Measurements from ENCODE around the gene PHIP.

Gene PHIP

DNA sequence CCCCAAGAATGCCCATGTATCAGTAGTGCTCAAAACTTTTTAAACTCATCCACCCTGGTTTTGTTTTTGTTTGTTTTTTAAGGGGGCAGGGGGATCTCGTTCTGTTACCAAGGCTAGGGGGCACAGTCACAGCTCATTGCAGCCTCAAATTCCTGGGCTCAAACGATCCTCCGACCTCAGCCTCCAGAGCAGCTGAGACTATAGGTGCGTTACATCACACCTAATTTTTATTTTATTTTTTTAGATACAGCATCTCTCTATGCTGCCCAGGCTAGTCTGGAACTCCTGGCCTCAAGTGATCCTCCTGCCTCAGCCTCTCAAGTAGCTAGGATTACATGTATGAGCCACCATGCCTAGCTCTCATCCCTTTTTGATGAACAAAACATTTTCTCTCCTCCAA lies 11.2 kb downstream of the PHIP start:
- DNase-seq, result no peak

DNA sequence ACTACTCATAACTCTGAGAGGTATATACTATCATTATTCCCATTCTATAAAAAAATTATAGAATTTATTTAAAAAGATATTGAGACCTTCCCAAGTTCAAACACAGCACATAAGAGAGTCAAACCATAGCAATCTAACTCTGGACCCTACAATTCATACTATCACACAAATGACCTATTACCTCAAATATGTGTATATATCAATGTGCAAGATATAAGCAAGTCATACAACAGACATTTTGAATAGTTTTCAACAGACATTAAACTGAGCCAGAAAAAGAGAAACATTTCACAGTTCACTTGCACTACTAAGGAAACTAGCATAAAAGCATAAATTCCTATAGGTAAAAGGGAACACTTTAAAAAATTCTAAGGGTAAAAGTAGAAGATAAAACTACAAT lies 11.7 kb downstream of the PHIP start:
- DNase-seq, result no peak

DNA sequence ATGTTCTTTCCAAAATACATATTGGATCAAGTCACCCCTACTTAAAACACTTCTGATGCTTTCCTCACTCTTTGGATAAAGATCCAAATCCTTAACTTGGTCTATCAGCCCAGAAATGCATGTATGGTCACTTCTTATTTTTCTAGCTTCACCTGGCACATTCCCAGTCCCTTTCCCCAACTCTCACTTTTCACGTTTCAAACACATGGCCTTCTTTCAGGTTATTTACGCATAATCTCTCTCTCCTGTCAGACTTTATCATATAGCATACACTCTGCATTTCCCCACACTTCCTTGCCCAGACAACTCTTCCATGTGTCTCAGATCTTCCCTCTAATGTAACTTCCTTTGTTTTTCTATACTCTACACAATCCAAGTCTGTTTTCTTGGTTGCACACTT lies 12.8 kb downstream of the PHIP start:
- DNase-seq, result no peak

DNA sequence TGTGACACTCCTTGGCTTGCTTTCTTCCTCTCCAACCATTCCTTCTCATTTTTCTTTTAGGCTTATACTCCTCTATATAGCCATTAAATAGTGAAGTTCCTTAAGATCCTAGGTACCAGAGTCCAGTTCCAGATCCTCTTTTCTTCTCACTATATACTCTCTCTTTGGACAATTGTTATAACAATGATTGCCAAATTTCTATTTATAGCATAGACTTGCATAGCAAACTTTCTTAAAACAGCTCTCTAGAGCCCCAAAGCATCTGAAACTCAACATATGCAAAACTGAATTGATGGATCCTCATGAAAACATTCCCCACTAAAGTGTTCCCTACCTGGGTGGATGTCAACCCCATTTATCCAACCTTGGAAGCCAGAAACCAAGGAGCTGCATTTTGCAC lies 13.4 kb downstream of the PHIP start:
- DNase-seq, result no peak

DNA sequence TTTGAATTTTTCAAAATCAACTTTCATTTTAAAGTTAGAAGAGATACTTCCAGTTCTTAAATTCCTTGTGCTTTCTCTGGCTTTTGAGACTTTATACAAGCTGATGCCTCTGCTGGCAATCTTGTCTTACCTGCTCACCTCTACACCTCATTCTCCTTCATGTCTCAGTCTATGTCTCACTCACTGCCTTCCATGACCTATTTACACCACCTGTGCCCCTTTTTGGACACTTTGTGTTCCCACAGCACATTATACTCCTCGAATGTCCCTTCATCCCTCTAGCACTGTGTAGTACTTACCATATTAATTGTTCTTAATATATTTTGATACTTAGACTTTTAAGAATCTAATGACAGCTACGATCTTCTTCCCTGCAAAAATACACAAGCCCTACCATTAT lies 15.3 kb downstream of the PHIP start:
- DNase-seq, result no peak

DNA sequence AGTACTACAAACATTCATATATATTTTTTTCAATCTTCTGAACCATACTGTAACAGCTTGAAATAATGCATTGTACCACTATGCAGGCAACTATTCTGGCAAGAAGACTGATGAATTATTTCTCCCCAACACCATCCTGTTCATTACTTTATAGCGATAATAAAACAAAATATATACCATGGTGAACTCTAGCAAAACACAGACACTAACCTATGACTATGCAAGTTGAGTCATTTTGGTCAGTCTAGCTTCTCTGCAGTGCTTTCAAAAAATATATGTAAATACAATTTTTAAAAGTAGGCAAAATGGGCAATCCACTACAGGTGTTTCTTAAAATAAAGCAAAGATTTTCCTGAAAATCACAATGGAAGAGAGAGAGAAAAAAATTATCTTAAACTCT lies 20.3 kb downstream of the PHIP start:
- DNase-seq, result no peak

DNA sequence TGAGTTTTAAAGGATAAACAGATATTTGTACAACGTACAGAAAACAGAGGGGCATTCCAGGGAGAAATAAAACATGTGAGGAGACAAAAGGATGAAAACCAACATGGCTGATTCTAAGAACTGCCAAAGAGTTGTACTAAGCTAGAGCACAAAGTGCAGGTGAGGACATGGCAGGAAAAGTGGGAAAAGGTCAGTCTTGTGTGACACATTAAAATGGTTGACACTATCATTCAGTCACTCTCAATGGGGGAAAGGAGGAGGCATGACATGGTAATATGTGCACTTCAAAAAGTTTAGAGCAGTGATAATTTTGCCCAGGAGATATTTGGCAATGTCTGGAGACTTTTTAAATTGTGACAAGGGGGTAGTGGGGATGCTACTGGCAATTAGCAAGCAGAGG lies 21.8 kb downstream of the PHIP start:
- DNase-seq, result no peak

DNA sequence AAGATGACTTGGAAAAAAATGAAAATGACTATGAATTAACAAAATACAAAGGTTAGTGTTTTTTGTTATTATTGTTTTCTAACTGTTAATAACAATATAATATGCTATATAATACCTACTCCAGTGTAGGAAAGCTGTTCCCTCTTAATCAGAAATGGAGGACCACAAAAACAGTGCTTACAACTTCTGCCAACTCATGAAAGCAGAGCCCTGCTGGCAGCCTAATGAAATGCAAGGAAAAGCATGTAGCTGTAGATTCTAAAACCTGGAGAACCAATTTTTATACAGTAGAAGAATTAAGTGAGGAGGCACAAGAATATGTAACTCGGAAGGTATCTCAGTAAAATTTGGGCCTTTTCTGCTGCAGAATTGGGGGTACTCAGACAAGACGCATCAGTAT lies 29.4 kb downstream of the PHIP start:
- peak; percentile 8 for DNase-seq

DNA sequence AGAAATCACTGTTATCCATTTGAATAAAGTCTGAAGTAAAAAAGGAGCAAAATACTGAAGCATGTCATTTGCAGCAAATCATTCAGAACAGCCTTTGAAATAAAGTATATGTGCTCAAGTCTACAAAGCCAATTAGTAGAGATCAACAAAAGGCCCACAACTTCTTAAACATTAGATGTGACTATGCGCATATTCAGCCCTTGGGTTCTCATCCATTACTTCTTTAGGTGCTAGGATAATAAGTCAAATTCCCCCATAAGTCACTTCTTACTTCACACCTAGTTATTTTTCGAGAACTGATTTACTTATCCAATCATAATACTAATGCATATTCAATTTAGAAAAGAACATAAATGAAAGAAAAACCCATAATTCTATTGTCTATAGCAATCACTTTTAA lies 31.0 kb downstream of the PHIP start:
- DNase-seq, result no peak

DNA sequence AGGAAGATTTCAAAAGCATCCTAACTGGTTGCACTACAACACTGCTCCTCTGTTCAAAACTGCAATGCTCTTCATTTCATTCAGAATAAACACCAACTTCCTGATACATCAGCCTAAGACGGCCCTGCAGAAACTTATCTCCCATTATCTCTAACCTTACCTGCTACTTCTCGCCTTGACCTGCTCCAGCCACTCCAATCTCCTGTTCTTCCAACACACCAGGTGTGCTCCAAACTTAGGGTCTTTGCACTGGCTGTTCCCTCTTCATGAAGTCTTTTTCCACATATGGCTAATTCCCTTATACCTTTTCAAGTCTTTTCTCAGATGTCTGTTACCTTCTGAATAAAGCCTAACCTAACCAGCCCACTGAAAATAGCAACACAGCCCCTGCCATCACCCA lies 32.1 kb downstream of the PHIP start:
- DNase-seq, result no peak

DNA sequence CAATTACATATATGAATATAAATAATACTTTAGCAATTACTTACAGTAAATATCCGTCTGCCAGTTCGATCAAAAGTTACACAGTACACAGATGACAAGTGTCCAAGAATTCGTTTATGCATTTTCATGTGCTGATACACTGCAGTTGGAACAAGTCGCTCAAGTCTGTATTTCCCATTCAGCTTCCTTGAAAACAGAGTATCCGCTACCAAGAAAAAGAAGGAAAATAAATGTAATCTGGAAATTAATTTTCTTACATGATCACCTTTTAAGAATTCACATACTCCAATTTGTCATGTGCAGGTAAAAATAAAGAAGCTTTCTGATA lies 35.3 kb downstream of the PHIP start:
- no peak for DNase-seq

DNA sequence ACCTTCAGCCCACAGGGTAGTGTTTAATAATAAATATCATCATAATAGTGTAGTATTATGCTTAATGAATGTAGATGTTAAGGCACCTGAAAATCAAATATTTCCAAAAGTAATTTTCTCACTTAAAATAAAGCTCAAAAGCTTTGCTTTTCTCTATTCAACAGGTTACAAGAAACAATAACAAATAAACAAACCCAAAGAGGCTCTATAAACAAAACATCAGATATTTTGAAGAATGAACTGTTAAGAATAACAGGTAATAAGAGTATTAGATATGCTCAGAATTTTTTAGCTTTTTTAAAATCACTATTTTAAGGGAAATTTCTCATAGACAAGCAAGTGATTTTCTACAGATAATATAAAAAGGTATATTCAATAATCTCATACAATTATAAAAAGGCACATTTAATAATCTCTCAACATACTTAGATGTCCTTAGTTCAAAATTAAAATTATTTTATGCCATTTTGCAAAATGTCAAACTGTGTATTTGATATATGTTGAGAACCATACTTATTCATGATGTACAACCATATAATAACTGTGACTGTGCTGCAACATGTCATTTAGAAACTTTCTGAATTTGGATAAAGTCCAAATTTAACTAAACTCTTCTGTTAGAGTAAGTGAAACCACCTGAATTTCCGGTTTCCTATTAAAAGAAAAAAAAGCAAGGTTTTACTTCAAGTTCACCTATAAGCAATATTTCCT lies 35.8 kb downstream of the PHIP start:
- no peak for DNase-seq

DNA sequence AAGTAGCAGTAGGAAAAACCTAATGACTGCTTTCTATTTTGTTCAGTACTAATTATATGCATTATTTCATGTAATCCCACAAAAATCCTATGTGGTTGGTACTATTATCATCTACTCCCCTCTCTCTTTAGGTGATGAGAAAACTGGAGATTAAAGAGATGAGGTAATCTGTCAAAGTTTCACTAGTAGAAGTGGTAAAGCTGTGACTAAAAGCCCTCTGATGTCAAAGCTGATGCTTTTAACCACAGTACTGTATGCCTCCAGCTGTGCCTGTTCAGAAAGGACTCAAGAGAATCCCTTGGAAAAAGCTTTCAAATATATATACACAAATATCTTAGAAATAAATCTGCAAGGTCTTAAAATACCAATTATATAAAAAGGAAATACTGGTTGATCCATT lies 38.0 kb downstream of the PHIP start:
- no peak for DNase-seq

DNA sequence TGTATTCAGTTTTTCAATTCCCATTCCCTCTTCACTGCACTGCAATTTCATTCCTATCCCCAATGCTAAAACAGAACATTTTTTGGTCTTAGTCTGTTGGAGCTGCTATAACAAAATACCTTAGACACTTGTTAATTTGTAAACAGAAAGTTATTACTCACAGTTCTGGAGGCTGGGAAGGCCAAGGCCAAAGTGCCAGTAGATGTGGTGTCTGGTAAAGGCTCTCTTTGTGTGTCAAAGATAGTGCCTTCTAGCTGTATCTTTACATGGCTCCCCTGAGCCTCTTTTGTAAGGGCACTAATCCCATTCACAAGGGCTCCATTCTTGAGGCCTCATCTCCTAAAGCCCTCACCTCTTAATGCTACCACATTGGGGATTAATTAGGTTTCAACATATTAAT lies 40.0 kb downstream of the PHIP start:
- no peak for DNase-seq

DNA sequence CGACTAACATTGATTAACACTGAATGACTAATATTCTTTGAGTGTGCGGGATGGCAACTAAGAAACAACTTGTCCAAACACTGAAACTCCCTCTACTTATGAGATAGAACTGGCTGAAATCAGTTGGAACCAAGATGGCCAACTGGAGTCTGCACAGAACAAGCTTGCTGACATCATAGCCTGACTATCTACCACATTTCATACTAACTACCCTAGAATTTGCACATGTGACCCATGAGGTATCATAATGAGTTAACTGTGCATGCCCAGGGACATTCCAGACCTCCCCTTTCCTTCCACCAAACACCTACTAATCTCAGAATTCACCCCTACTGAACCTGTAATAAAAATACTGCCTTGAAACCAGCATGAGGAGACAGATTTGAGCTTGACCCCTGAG lies 43.2 kb downstream of the PHIP start:
- no peak for DNase-seq

DNA sequence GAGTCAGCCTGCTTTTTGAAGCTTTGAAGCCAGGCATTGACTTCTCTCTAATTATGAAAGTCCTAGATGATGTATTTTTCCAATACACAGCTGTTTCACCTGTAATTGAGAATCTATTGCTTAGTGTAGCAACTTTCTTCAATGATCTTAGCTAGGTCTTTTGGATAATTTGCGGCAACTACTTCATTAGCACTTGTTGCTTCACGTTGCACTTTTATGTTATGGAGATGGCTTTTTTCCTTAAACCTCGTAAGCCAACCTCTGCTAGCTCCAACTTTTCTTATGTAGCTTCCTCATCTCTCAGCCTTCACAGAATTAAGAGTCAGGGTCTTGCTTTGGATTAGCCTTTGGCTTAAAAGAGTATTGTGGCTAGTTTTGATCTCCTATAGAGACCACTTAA lies 44.8 kb downstream of the PHIP start:
- DNase-seq, result no peak

DNA sequence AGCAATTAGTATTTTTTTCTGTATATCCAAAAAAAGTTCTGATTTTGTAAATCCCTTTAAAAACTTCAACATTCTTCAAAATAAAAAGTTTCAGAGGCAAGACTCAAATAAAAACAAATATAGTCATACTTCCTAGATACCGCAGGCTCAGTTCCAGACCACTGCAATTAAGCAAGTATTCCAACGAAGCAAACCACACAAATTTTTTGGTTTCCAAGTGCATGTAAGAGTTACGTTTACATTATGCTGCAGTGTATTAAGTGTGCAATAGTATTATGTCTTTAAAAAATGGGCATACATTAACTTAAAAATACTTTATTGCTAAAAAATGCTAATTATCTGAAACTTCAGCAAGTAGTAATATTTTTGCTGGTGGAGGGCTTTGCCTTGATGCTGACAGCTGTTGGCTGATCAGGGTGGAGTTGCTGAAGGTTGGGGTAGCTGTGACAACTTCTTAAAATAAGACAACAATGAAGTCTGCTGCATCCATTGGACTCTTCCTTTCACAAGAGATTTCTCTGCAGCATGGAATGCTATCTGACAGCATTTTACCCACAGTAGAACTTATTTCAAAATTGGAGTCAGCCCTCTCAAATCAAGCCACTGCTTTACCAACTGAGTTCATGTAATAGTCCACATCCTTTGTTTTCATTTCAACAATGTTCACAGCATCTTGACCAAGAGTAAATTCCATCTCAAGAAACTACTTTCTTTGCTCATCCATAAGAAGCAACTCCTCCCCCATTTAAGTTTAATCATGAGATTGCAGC lies 46.0 kb downstream of the PHIP start:
- no peak for DNase-seq

DNA sequence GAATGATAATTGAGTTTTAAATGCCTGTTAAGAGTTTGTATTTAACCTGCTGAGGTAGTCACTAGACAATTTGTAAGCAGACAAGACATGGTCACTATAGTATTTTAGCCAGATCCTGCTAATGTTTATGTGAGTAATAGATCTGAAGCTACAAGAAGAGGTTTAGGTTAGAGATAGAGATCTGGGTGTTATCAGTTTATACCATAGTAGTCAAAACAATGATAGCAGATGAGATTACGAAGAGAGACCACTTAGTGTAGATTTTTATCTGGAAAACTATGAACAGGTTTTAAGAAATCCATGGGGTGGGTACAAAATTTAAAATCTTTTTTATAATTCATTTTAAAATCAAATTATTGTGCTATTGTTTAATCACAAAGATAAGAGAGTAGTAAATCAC lies 47.5 kb downstream of the PHIP start:
- DNase-seq, result no peak

DNA sequence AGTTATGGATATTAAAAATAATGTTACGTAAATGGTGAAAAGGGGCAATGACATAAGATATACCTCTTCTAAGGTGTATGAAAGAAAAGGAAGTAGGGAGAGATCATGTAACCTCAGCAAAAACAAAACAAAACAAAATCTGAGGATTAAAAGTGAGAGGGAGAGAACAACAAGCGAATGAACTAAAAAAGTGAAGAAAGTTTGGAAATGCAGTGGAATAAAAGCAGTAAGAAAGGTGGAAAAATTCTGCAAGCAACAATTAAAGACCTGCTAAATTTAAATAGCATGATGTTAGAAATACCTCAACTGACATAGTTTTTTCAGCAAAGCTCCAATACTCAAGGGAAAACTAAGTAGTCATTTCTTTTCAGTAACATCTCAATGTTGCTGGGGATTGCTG lies 48.0 kb downstream of the PHIP start:
- DNase-seq, result no peak

DNA sequence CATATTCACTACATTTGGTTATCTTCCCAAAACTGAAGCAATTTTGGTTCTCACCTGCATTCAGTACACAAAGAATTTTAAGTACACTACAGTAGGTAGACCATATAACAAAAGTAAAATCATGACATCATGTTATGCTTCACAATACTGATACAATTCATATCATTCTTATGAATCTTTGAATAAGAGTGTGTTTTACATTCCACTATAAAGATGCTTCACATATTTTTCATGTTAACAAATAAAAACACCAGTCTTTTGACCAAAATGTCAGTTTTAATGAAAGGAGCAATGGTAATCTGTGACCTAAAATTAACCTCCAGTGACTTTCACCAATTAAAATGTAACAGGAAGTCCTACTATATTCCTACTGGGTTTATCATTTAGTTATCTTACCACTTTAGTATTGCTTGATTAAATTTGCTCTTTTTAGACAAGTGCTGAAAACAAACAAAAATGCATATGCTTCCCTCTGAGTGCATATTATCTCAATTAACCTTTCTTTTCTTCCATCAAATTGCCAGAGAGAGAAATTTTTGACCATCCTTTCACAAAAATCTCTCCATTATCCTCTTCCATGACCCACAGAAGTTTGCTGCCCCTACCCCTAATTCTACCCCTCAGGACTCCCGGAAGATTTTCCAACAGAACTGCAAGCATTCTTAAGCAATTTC lies 49.3 kb downstream of the PHIP start:
- no peak for DNase-seq

DNA sequence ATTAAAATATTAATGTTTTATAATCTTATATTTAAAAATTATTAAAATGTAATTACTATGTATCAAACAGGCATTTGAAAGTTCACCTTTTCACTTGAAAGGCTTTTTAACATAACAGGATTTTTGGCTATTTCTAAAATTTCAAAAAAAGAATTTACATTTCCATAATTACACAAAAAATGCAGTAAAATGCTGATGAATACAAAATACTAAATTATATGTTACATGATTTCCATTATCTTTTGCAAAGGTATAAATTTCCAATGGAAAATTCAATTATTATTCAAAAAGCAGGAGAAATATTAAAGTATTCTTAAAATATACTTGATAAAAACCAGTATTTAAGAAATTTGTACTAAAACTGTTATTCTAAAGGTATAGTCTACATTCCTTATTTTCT lies 66.1 kb downstream of the PHIP start:
- DNase-seq, result no peak

DNA sequence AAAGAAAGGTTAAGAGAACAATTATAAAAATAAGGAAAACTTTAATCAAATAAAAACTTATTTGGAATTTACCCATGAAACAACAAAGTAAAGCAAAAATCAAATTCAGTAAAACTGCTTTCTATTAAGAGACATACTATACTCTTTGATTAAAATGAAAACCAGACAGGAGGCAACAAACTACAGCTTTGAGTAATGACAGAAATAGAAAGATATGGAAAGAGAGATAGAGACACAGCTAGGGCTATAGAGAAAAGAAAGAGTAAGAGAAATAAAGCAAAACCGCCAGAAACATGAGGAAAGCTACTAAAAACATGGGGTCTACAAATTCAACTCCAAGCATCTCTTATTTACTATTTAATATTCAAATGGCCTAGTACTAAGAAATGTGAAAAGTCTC lies 67.6 kb downstream of the PHIP start:
- DNase-seq, result no peak

DNA sequence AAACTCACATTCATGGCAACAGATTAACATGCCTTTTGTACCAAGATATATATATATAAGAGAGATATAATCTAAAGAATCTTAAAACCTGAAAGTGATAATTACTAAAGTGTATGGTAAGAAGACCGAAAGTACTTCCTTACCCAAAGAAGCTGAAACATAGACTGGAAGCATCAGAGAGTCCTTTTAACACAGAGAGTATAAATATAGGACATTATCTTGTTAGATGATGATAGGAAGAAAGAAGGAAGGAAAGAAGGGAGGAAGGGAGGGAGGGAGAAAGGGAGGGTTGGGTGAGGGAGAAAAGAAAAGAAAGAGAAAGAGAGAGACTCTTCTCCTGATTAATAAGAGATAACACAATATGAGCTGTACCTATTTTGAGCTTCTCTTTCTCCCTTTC lies 68.2 kb downstream of the PHIP start:
- DNase-seq, result no peak

DNA sequence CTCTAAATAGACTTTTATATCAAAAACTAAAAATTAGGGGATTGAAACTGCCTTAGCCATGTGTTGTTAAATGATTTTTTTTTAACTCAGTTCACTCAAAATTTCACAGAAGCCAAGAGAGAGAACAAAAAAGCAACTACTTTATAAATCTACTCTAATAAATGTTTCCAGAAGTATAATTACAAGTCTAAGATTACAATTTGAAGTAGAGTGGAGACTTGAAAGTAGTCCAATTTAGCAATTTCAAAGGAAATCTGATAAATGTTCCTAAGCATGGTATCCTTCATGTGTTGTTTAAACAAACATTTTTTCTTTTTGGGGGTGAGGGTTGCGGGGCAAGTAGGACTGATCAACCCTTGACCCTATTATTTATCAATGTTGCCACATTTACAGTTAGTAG lies 72.6 kb downstream of the PHIP start:
- no peak for DNase-seq

DNA sequence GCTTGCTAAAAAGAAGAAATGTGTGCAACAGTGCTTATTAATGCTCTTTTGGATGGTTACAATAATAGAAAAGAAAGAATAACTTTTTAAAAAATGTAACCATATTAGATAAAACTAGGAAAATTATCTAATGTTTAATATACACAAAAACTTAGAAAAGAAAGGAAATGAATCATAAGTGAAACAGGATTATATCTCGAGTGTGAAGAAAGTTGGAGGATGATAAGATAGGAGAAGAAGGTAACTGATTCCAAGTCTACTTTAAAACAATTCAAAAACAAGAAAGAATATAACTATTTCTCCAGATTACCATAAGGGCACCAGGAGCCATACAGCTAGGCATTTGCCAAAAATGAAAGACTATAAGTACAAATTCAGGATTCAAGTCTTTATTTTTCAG lies 73.0 kb downstream of the PHIP start:
- no peak for DNase-seq
